HEK293 (cell line): ENCODE results near the gene LRRC23.

ENCODE experiments used
- GLI4 ChIP-seq: fragments of 450-650 bp; formaldehyde crosslinking; IDR thresholded peaks from 2 replicates; pipeline ENCODE4 v1.5.1; 2016; ENCODE audit warnings: missing biosample characterization, missing genetic modification characterization
- KLF9 ChIP-seq: fragments of 450-650 bp; formaldehyde crosslinking; IDR thresholded peaks from 2 replicates; pipeline ENCODE4 v1.5.1; 2016; ENCODE audit warnings: missing biosample characterization, missing genetic modification characterization, low read depth
- TCF7L2 ChIP-seq: IDR thresholded peaks from 2 replicates; pipeline ENCODE4 v1.6.1; 2011; ENCODE audit warnings: low read depth, mild to moderate bottlenecking, inconsistent platforms, low read length, moderate library complexity, borderline replicate concordance
- WT1 ChIP-seq: fragments of 450-650 bp; formaldehyde crosslinking; IDR thresholded peaks from 2 replicates; pipeline ENCODE4 v1.5.1; 2016; ENCODE audit warnings: missing biosample characterization, missing genetic modification characterization
- ZIC2 ChIP-seq: fragments of 450-650 bp; formaldehyde crosslinking; IDR thresholded peaks from 2 replicates; pipeline ENCODE4 v1.5.1; 2016; ENCODE audit warnings: missing biosample characterization, missing genetic modification characterization
- ZNF114 ChIP-seq: fragments of 450-650 bp; formaldehyde crosslinking; IDR thresholded peaks from 2 replicates; pipeline ENCODE4 v1.5.0; 2017; ENCODE audit warnings: missing biosample characterization, missing genetic modification characterization
- ZNF121 ChIP-seq: fragments of 450-650 bp; formaldehyde crosslinking; IDR thresholded peaks from 2 replicates; pipeline ENCODE4 v1.5.1; 2016; ENCODE audit warnings: missing biosample characterization, missing genetic modification characterization
- ZNF221 ChIP-seq: fragments of 450-650 bp; formaldehyde crosslinking; IDR thresholded peaks from 2 replicates; pipeline ENCODE4 v1.5.1; 2017; ENCODE audit warnings: missing biosample characterization, missing genetic modification characterization, borderline replicate concordance
- ZNF23 ChIP-seq: fragments of 450-650 bp; formaldehyde crosslinking; IDR thresholded peaks from 2 replicates; pipeline ENCODE4 v1.5.1; 2016; ENCODE audit warnings: missing biosample characterization, missing genetic modification characterization, borderline replicate concordance
- ZNF248 ChIP-seq: fragments of 450-650 bp; formaldehyde crosslinking; IDR thresholded peaks from 2 replicates; pipeline ENCODE4 v1.5.1; 2017; ENCODE audit warnings: missing biosample characterization, missing genetic modification characterization
- ZNF510 ChIP-seq: fragments of 450-650 bp; formaldehyde crosslinking; IDR thresholded peaks from 2 replicates; pipeline ENCODE4 v1.5.1; 2018; ENCODE audit warnings: mild to moderate bottlenecking, missing genetic modification characterization, missing biosample characterization; ENCODE audit not compliant: insufficient replicate concordance
- ZNF521 ChIP-seq: fragments of 450-650 bp; formaldehyde crosslinking; IDR thresholded peaks from 2 replicates; pipeline ENCODE4 v1.5.1; 2017; ENCODE audit warnings: missing biosample characterization, mild to moderate bottlenecking, missing genetic modification characterization
- ZNF629 ChIP-seq: fragments of 450-650 bp; formaldehyde crosslinking; IDR thresholded peaks from 2 replicates; pipeline ENCODE4 v1.5.1; 2017; ENCODE audit warnings: missing biosample characterization, missing genetic modification characterization
- ZNF76 ChIP-seq: fragments of 450-650 bp; formaldehyde crosslinking; IDR thresholded peaks from 2 replicates; pipeline ENCODE4; 2016; ENCODE audit warnings: low read depth, missing biosample characterization, missing genetic modification characterization, borderline replicate concordance
- ZNF776 ChIP-seq: fragments of 450-650 bp; formaldehyde crosslinking; IDR thresholded peaks from 2 replicates; pipeline ENCODE4 v1.5.0; 2017; ENCODE audit warnings: missing biosample characterization, missing genetic modification characterization, borderline replicate concordance
- TF ChIP-seq, protein P1 (sequence below): fragments of 450-650 bp; formaldehyde crosslinking; conservative IDR thresholded peaks from 2 replicates; pipeline ENCODE4 v1.5.1; 2016; ENCODE audit warnings: low read depth, missing biosample characterization, missing genetic modification characterization
- TF ChIP-seq, protein P2 (sequence below): fragments of 450-650 bp; formaldehyde crosslinking; IDR thresholded peaks from 2 replicates; pipeline ENCODE4 v1.5.1; 2016; ENCODE audit warnings: missing biosample characterization, missing genetic modification characterization
- TF ChIP-seq, protein P3 (sequence below): fragments of 450-650 bp; formaldehyde crosslinking; IDR thresholded peaks from 2 replicates; pipeline ENCODE4 v1.5.1; 2017; ENCODE audit warnings: missing biosample characterization, missing genetic modification characterization
- TF ChIP-seq, protein P4 (sequence below): fragments of 450-650 bp; formaldehyde crosslinking; IDR thresholded peaks from 2 replicates; pipeline ENCODE4 v1.5.1; 2016; ENCODE audit warnings: missing biosample characterization, missing genetic modification characterization, borderline replicate concordance
- TF ChIP-seq, protein P5 (sequence below): fragments of 450-650 bp; formaldehyde crosslinking; conservative IDR thresholded peaks from 2 replicates; pipeline ENCODE4 v1.5.1; 2016; ENCODE audit warnings: low read depth, missing biosample characterization, missing genetic modification characterization
- TF ChIP-seq, protein P6 (sequence below): fragments of 450-650 bp; formaldehyde crosslinking; IDR thresholded peaks from 2 replicates; pipeline ENCODE4 v1.5.1; 2016; ENCODE audit warnings: missing biosample characterization, missing genetic modification characterization, low read depth

LRRC23 gene

DNA sequence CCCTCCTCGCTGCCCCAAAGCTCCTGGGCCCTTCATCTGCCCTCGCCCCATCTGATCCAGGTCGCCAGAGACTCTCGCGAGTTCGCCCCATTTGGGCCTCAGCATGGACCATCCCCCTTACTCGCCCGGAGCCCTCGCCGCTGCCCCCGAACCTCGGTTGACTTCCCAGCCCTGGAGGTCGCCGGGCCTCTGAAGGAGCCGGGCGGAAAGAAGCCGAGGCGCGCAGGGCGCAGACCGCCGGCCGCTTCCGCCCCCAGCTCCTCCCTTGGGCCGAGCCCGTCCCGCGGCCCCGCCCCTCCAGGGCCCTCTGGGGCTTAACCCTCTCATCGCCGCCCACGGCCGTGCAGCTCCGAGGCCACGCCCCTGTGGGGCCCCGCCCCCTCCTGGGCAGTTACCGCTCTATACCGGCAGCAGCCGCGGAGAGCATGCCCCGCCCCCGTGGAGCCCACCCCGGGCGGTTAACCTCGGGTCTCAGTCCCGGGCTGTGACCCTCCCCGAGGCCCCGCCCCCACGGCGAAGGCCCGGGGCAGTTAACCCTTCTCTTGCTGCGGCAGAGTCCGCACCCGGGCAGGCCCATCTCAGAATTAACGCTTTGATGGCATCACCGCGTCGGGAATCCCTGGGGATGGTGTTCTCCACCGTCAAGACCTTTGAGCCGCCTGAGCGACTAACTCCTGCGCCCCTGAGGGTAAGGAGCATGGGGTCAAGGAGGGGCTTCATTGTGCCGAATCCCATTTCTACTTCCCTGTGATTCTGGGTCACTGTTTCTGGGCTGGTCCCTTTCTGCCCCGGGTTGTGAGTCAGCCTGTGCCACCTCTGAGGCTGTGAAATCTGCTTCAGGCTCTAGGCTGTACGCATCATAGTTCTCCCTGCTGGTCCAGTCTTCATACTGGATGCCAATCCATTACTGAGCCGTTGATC is 31.3 kb upstream of the LRRC23 start, which contains the start of gene SPSB2 (continued):
- peak; percentile 62 for TF ChIP-seq GLI4 (tag by site-specific recombination)
- no peak for TF ChIP-seq ZNF121
- TF ChIP-seq ZNF221 (tag by site-specific recombination): no peak
- no peak for TF ChIP-seq TCF7L2
- TF ChIP-seq ZNF521 (tag by site-specific recombination): no peak
- no peak for TF ChIP-seq ZNF510 (tag by site-specific recombination)
- peak; percentile 99 for TF ChIP-seq KLF9 (tag by site-specific recombination)
- TF ChIP-seq, protein P1, sequence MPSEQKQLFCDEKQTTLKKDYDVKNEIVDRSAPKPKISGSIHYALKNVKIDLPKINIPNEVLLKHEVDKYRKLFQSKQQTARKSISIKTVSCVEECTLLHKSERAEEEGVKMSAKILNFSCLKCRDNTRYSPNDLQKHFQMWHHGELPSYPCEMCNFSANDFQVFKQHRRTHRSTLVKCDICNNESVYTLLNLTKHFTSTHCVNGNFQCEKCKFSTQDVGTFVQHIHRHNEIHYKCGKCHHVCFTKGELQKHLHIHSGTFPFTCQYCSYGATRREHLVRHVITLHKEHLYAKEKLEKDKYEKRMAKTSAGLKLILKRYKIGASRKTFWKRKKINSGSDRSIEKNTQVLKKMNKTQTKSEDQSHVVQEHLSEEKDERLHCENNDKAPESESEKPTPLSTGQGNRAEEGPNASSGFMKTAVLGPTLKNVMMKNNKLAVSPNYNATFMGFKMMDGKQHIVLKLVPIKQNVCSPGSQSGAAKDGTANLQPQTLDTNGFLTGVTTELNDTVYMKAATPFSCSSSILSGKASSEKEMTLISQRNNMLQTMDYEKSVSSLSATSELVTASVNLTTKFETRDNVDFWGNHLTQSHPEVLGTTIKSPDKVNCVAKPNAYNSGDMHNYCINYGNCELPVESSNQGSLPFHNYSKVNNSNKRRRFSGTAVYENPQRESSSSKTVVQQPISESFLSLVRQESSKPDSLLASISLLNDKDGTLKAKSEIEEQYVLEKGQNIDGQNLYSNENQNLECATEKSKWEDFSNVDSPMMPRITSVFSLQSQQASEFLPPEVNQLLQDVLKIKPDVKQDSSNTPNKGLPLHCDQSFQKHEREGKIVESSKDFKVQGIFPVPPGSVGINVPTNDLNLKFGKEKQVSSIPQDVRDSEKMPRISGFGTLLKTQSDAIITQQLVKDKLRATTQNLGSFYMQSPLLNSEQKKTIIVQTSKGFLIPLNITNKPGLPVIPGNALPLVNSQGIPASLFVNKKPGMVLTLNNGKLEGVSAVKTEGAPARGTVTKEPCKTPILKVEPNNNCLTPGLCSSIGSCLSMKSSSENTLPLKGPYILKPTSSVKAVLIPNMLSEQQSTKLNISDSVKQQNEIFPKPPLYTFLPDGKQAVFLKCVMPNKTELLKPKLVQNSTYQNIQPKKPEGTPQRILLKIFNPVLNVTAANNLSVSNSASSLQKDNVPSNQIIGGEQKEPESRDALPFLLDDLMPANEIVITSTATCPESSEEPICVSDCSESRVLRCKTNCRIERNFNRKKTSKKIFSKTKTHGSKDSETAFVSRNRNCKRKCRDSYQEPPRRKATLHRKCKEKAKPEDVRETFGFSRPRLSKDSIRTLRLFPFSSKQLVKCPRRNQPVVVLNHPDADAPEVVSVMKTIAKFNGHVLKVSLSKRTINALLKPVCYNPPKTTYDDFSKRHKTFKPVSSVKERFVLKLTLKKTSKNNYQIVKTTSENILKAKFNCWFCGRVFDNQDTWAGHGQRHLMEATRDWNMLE (tag by site-specific recombination): no peak
- TF ChIP-seq, protein P2, sequence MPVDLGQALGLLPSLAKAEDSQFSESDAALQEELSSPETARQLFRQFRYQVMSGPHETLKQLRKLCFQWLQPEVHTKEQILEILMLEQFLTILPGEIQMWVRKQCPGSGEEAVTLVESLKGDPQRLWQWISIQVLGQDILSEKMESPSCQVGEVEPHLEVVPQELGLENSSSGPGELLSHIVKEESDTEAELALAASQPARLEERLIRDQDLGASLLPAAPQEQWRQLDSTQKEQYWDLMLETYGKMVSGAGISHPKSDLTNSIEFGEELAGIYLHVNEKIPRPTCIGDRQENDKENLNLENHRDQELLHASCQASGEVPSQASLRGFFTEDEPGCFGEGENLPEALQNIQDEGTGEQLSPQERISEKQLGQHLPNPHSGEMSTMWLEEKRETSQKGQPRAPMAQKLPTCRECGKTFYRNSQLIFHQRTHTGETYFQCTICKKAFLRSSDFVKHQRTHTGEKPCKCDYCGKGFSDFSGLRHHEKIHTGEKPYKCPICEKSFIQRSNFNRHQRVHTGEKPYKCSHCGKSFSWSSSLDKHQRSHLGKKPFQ: no peak
- TF ChIP-seq, protein P3, sequence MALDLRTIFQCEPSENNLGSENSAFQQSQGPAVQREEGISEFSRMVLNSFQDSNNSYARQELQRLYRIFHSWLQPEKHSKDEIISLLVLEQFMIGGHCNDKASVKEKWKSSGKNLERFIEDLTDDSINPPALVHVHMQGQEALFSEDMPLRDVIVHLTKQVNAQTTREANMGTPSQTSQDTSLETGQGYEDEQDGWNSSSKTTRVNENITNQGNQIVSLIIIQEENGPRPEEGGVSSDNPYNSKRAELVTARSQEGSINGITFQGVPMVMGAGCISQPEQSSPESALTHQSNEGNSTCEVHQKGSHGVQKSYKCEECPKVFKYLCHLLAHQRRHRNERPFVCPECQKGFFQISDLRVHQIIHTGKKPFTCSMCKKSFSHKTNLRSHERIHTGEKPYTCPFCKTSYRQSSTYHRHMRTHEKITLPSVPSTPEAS (tag by site-specific recombination): no peak
- TF ChIP-seq, protein P4, sequence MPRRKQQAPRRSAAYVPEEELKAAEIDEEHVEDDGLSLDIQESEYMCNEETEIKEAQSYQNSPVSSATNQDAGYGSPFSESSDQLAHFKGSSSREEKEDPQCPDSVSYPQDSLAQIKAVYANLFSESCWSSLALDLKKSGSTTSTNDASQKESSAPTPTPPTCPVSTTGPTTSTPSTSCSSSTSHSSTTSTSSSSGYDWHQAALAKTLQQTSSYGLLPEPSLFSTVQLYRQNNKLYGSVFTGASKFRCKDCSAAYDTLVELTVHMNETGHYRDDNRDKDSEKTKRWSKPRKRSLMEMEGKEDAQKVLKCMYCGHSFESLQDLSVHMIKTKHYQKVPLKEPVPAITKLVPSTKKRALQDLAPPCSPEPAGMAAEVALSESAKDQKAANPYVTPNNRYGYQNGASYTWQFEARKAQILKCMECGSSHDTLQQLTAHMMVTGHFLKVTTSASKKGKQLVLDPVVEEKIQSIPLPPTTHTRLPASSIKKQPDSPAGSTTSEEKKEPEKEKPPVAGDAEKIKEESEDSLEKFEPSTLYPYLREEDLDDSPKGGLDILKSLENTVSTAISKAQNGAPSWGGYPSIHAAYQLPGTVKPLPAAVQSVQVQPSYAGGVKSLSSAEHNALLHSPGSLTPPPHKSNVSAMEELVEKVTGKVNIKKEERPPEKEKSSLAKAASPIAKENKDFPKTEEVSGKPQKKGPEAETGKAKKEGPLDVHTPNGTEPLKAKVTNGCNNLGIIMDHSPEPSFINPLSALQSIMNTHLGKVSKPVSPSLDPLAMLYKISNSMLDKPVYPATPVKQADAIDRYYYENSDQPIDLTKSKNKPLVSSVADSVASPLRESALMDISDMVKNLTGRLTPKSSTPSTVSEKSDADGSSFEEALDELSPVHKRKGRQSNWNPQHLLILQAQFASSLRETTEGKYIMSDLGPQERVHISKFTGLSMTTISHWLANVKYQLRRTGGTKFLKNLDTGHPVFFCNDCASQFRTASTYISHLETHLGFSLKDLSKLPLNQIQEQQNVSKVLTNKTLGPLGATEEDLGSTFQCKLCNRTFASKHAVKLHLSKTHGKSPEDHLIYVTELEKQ (tag by site-specific recombination): no peak
- TF ChIP-seq WT1 (tag by site-specific recombination): 0 out of 2 replicates have a peak, but pooled peaks have one; percentile 17
- TF ChIP-seq, protein P5, sequence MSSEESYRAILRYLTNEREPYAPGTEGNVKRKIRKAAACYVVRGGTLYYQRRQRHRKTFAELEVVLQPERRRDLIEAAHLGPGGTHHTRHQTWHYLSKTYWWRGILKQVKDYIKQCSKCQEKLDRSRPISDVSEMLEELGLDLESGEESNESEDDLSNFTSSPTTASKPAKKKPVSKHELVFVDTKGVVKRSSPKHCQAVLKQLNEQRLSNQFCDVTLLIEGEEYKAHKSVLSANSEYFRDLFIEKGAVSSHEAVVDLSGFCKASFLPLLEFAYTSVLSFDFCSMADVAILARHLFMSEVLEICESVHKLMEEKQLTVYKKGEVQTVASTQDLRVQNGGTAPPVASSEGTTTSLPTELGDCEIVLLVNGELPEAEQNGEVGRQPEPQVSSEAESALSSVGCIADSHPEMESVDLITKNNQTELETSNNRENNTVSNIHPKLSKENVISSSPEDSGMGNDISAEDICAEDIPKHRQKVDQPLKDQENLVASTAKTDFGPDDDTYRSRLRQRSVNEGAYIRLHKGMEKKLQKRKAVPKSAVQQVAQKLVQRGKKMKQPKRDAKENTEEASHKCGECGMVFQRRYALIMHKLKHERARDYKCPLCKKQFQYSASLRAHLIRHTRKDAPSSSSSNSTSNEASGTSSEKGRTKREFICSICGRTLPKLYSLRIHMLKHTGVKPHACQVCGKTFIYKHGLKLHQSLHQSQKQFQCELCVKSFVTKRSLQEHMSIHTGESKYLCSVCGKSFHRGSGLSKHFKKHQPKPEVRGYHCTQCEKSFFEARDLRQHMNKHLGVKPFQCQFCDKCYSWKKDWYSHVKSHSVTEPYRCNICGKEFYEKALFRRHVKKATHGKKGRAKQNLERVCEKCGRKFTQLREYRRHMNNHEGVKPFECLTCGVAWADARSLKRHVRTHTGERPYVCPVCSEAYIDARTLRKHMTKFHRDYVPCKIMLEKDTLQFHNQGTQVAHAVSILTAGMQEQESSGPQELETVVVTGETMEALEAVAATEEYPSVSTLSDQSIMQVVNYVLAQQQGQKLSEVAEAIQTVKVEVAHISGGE (tag by site-specific recombination): peak; percentile 96
- TF ChIP-seq ZNF629 (tag by site-specific recombination): peak; percentile 72
- TF ChIP-seq ZNF23: no peak
- no peak for TF ChIP-seq ZNF248
- no peak for TF ChIP-seq ZNF776 (tag by site-specific recombination)
- TF ChIP-seq, protein P6, sequence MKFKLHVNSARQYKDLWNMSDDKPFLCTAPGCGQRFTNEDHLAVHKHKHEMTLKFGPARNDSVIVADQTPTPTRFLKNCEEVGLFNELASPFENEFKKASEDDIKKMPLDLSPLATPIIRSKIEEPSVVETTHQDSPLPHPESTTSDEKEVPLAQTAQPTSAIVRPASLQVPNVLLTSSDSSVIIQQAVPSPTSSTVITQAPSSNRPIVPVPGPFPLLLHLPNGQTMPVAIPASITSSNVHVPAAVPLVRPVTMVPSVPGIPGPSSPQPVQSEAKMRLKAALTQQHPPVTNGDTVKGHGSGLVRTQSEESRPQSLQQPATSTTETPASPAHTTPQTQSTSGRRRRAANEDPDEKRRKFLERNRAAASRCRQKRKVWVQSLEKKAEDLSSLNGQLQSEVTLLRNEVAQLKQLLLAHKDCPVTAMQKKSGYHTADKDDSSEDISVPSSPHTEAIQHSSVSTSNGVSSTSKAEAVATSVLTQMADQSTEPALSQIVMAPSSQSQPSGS (tag by site-specific recombination): no peak
- no peak for TF ChIP-seq ZNF114 (tag by site-specific recombination)
- TF ChIP-seq ZIC2 (tag by site-specific recombination): peak; percentile 52
- peak; percentile 63 for TF ChIP-seq ZNF76 (tag by site-specific recombination)
